HG03066 (cell line): ENCODE results near the gene PTPMT1.
"Not testable (repeated sequence)": the region's sequence is repeated elsewhere in the genome, so short reads cannot be mapped to it uniquely, and the experiment has no call there.

Source experiments
- ATAC-seq: cut with Tn5 transposase; IDR thresholded peaks from one replicate; pipeline ENCODE4 v1.9.1; 2021; ENCODE audit warnings: low read depth; ENCODE audit not compliant: unreplicated experiment

The PTPMT1 gene, protein sequence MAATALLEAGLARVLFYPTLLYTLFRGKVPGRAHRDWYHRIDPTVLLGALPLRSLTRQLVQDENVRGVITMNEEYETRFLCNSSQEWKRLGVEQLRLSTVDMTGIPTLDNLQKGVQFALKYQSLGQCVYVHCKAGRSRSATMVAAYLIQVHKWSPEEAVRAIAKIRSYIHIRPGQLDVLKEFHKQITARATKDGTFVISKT

GRCh38 chr11:47565340-47566148 is at the start of gene PTPMT1:
Gene PTPMT1 (plus strand): TSS chr11:47565599. CDS start chr11:47565623, 24 bp downstream.
- ATAC-seq: peak; percentile 90

DNA sequence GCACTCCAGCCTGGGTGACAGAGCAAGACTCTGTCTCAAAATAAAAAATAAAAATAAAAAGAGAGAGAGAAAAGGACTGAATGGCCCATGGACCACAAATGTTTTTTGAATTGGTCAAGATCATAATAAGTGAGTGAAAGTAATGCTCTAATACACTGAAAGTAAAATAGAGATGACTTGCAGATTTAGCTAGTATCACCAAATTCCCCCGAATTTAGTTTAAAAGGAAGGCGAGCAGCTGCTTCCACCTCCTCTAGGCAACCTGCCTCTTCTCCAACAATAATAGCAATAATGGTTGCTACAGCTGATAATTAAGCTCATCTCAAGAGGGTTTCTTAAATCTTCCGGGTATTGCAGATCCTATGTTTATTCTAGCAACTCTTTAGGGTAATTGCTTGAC is 49.2 kb upstream of the PTPMT1 start:
- no peak for ATAC-seq

DNA sequence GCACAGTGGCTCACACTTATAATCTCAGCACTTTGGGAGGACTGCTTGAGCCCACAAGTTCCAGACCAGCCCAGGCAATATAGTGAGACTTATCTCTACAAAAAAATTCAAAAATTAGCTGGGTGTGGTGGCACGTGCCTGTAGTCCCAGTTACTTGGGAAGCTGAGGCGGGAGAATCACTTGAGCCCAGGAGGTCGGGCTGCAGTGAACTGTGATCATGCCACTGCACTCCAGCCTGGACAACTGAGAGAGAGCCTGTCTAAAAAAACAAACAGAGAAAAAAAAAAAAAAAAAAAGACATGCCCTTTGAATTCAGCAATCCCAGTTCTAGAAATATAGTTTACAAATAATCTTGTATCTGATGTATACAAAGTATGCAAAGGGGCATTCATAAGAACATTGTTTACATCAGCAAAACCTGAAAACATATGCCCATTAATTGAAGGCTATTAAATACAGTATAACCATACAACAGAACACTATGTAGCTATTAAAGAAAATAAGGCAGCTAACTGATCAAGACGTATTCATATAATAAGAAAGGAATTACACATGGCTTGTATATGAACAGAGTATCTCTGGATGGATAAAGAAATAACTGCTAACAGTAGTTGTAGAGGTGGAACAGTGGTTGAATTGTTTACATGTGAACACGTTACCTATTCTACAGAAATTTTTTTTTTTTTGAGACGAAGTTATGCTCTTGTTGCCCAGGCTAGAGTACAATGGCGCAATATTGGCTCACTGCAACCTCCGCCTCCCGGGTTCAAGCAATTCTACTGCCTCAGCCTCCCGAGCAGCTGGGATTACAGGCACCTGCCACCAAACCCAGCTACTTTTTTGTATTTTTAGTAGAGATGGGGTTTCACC is 48.2 kb upstream of the PTPMT1 start:
- no peak for ATAC-seq

- no peak for ATAC-seq
Observed at GRCh38 chr11:47518212-47518964, 47.0 kb upstream of the PTPMT1 start.

GRCh38 chr11:47523490-47524225 is 41.7 kb upstream of the PTPMT1 start:
- ATAC-seq: no peak

DNA sequence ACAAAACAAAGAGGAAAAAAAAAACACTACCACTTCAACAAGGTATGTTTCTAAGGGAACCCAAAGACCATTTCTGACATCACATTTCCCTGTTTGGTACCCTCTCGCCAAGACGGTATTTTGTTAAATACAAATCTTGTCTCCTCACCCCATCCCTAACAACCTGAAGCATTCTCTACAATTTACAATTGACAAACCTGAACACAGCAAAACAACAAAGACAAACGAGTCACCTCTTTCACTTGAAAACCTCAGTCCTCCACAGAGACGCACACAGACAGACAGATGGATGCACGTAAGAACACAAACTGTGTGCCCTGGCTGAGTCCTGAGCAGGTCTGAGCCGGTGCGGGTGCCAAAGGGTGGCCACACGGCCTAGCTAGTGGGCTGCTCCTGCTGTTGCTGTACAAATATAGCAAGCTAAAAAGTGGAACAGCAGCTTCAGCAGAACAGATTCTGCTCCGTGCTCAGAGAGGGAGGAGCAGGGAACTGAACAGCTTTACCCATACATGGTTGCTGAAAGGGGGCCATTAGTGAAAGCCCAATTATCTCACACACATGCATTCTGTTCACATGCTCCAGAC is 41.0 kb upstream of the PTPMT1 start:
- ATAC-seq: no peak

DNA sequence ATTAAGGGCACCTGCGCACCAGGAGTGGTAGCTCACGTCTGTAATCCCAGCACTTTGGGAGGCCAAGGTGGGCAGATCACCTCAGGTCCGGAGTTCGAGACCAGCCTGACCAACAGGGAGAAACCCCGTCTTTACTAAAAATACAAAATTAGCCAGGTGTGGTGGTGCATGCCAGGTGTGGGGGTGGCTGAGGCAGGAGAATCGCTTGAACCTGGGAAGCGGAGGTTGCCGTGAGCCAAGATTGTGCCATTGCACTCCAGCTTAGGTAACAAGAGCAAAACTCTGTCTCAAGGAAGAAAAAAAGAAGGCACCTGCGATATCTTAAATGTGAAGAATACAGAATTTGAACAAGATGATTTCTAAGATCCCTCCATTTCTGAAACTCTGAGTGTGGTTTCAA is 39.4 kb upstream of the PTPMT1 start:
- ATAC-seq: not testable (repeated sequence)

DNA sequence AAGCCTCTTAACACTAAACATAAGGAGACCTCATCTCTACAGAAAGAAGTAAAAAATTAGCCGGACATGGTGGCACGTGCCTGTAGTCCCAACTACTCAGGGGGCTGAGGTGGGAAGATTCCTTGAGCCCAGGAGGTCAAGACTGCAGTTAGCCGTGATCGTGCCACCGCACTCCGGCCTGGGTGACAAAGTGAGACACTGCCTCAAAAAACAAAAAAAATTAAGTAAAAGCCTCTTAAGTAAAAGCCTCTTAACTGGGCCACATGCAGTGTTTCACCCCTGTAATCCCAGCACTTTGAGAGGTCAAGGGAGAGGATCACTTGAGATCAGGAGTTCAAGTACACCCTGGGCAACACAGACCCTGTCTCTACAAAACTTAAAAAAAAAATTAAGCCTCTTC is 38.2 kb upstream of the PTPMT1 start:
- ATAC-seq: no peak

GRCh38 chr11:47529951-47530350 is 35.4 kb upstream of the PTPMT1 start:
- ATAC-seq: no peak

DNA sequence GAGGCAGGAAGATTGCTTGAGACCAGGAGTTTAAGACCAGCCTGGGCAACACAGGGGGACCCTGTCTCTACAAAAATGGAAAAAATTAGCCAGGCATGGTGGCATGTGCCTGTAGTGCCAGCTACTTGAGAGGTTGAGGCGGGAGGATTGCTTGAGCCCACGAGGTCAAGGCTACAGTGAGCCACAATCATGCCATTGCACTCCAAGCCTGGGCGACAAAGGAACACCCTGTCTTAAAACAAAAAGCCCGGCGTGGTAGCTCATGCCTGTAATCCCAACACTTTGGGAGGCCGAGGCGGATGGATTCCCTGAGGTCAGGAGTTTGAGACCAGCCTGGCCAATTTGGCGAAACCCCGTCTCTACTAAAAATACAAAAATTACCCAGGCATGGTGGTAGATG is 34.7 kb upstream of the PTPMT1 start:
- not testable (repeated sequence) for ATAC-seq

GRCh38 chr11:47531666-47532065 is 33.7 kb upstream of the PTPMT1 start:
- ATAC-seq: no peak

DNA sequence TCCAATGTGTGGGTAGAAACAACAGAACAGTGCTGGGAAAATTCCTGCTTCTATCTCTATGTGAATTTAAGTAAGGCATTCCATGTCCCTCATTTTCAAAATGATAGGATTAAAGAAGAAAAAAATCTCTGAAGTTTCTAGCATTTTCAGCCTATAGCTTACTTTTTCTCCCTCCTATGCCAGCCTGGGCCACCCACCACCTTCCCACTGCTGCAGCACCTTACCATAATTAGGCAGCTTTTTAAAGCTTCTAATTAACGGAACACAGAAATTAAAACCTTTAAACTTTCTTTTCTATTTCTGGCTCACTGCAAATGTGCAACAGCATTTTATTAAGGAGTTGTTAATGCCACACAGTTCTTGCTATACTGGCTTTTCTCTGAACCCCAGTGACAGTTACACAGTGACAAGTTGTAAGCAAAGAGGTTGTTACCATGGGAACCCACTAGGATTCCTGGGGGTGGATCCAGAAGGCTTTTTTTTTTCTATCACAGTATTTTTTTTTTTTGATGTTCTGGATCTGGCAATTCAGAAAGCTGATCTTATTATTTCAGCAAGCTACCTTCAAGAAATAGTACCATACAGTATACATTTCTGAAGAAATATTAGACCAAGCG is 32.7 kb upstream of the PTPMT1 start:
- no peak for ATAC-seq

GRCh38 chr11:47533690-47534151 is 31.7 kb upstream of the PTPMT1 start:
- ATAC-seq: no peak

DNA sequence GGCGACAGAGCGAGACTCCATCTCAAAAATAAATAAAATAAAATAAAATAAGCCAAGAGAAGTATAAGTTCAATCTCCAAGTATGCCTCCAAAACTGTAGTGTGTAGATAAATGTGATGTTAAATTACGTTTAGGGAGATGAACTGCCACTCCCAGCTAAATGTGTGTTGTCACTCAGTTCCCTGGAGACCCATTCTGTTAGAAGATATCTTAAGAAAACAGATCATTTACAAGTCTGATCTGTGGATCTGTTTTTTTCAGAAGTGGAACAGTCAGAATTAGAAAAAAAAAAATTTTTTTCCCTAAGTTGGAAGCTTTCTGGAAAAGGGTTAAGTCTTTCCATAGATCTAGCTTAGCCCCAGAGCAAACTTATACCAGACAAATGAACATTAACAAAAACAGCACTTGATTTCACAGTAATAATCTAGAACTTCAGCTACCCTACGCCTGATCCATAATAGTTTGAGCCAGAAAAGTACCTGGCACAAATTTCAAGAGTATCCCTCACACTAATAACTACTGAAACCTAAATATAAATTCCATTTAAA is 30.6 kb upstream of the PTPMT1 start:
- ATAC-seq: no peak

DNA sequence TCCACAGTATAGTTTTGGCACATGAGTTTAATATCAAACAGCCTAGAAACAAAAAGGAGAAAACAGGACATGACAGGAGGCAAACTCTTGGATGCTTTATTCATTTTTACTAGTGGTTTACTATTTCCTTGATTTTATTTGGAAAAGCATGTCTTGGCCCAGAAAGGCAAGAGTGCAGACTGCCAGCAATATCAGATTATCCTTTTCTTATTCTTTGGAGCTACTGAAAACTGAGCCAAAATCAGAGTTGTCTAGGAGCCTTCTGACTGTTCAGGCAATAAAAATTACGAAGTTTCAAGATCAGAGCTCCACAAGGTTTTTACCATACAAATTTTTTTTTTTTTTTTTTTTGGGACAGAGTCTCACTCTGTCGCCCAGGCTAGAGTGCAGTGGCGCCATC is 28.5 kb upstream of the PTPMT1 start:
- ATAC-seq: no peak

- no peak for ATAC-seq
Observed at GRCh38 chr11:47538741-47539565, 26.4 kb upstream of the PTPMT1 start.

DNA sequence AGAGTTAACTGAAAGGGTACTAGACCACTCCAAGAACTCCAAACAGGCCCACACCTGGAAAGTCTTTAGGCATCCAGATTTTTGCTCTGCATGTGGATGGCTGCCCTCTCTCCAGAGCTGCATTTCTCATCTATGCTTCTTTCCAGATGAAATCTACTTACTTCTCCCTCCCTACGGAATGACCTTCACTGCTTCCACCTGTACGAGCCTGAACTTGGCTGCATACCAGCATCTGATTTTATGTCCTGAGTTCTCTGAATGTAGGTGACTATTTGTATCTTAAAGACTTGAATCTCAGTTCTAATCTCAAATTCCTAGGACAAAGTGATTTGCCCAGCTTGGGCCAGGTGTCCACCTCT is 25.7 kb upstream of the PTPMT1 start:
- ATAC-seq: no peak

GRCh38 chr11:47541070-47541469 is 24.3 kb upstream of the PTPMT1 start:
- no peak for ATAC-seq
